B cell (primary cell): ENCODE results near the gene SH3BGRL3. TPM values are rescaled to one million over a fixed set of nuclear protein-coding genes. Genes with fewer than 3 reads are reported as not detected.

Source experiments
- ATAC-seq: fragments of 200-7000 bp; cut with Tn5 transposase; one replicate; pipeline ENCODE4 v1.10.0; 2021; ENCODE audit warnings: low read depth, mild to moderate bottlenecking, moderate number of reproducible peaks, moderate library complexity
- CTCF ChIA-PET: fragments of 350-600 bp; sonication (Branson Sonifier 250); formaldehyde crosslinking; loops from one replicate; lab custom pipeline; 2021; ENCODE audit warnings: antibody characterized with exemption, inconsistent platforms; lab: Charles Lee
- POLR2A ChIA-PET: fragments of 350-600 bp; sonication (Branson Sonifier 250); formaldehyde crosslinking; loops from one replicate; lab custom pipeline; 2021; ENCODE audit warnings: antibody characterized with exemption; lab: Charles Lee
- DNase-seq: peaks from one replicate; pipeline ENCODE4 v3.0.0; 2013
- H2AFZ ChIP-seq: 2 replicates; pipeline ENCODE4 v1.6.1; 2012; ENCODE audit warnings: mild to moderate bottlenecking, low read depth, low read length; ENCODE audit not compliant: insufficient read depth, poor library complexity, severe bottlenecking
- H3K27ac ChIP-seq, 2 donors: 1 replicate in 1 of 2; 2 replicates in 1 of 2; pipeline ENCODE4 v1.5.1; 2012 to 2013; ENCODE audit warnings: low read length in 2 of 2, mild to moderate bottlenecking in 2 of 2, moderate library complexity in 1 of 2
- H3K27me3 ChIP-seq, 4 experiments: fragments of 200-600 bp in 1 of 4; sonication (generic) in 1 of 4; replicated peaks in 1 of 4; 1 replicate in 2 of 4; 2 replicates in 2 of 4; pipeline versions ENCODE4 v1.6.1 to v1.7.0; 2013 to 2016; ENCODE audit warnings: low read length in 3 of 4, mild to moderate bottlenecking in 2 of 4, mixed read lengths in 1 of 4, moderate library complexity in 1 of 4; ENCODE audit not compliant: insufficient read depth in 4 of 4, control insufficient read depth in 3 of 4; ENCODE audit errors: control extremely low read depth in 1 of 4
- H3K36me3 ChIP-seq, 2 experiments: replicated peaks in 1 of 2; 1 replicate in 1 of 2; 2 replicates in 1 of 2; pipeline versions ENCODE4 v1.6.1 to v1.7.1; 2013; ENCODE audit warnings: low read length in 1 of 2; ENCODE audit not compliant: insufficient read depth in 2 of 2, control insufficient read depth in 1 of 2; ENCODE audit errors: control extremely low read depth in 1 of 2, extremely low read depth in 1 of 2
- H3K4me1 ChIP-seq, 2 donors: fragments of 200-600 bp in 1 of 2; sonication (generic) in 1 of 2; 1 replicate in 1 of 2; 2 replicates in 1 of 2; pipeline versions ENCODE4 v1.5.1 to v1.6.1; 2013 to 2017; ENCODE audit warnings: low read length in 2 of 2; ENCODE audit not compliant: control insufficient read depth in 2 of 2, insufficient read depth in 2 of 2
- H3K4me2 ChIP-seq: replicated peaks from 2 replicates; pipeline ENCODE3; 2012; ENCODE audit warnings: mild to moderate bottlenecking, low read depth, low read length; ENCODE audit not compliant: poor library complexity, severe bottlenecking
- H3K4me3 ChIP-seq, 5 experiments: fragments of 200-600 bp in 1 of 5; sonication (generic) in 1 of 5; 1 replicate in 3 of 5; 2 replicates in 2 of 5; pipeline versions ENCODE4 v1.5.1 to v1.7.0; 2011 to 2016; ENCODE audit warnings: low read length in 4 of 5, mild to moderate bottlenecking in 4 of 5, low read depth in 2 of 5, control low read depth in 1 of 5, moderate library complexity in 1 of 5; ENCODE audit not compliant: insufficient read depth in 1 of 5; ENCODE audit errors: control extremely low read depth in 1 of 5, extremely low read depth in 1 of 5
- H3K79me2 ChIP-seq: fragments of 200-600 bp; sonication (generic); one replicate; pipeline ENCODE4 v1.6.0; 2016; ENCODE audit warnings: low read length; ENCODE audit not compliant: control insufficient read depth, insufficient read depth
- H3K9ac ChIP-seq: fragments of 200-600 bp; sonication (generic); 2 replicates; pipeline ENCODE4 v1.6.1; 2017; ENCODE audit warnings: mild to moderate bottlenecking, low read length, moderate library complexity
- H3K9me3 ChIP-seq, 3 donors: one replicate each; pipeline versions ENCODE4 v1.6.1 to v1.7.1; 2013; ENCODE audit warnings: low read length in 2 of 3; ENCODE audit not compliant: control insufficient read depth in 2 of 3, insufficient read depth in 1 of 3; ENCODE audit errors: control extremely low read depth in 1 of 3
- H4K20me1 ChIP-seq: 2 replicates; pipeline ENCODE4 v1.6.0; 2012; ENCODE audit warnings: mild to moderate bottlenecking, low read length; ENCODE audit not compliant: insufficient read depth, control insufficient read depth, poor library complexity, severe bottlenecking
- H3K27ac Mint-ChIP-seq: one replicate; pipeline ENCODE4 v1.8.0; 2021; ENCODE audit warnings: mixed read lengths
- H3K27me3 Mint-ChIP-seq: one replicate; pipeline ENCODE4 v1.8.0; 2021; ENCODE audit warnings: mixed read lengths
- H3K4me1 Mint-ChIP-seq: one replicate; pipeline ENCODE4 v1.8.0; 2021; ENCODE audit warnings: mixed read lengths
- H3K4me3 Mint-ChIP-seq: one replicate; pipeline ENCODE4 v1.8.0; 2021; ENCODE audit warnings: mixed read lengths
- H3K9me3 Mint-ChIP-seq: one replicate; pipeline ENCODE4 v1.8.0; 2022; ENCODE audit warnings: mixed read lengths; ENCODE audit not compliant: insufficient read depth
- CTCF ChIP-seq: fragments of 200-600 bp; IDR thresholded peaks from one replicate; pipeline ENCODE4 v1.8.0; 2022; ENCODE audit warnings: antibody characterized with exemption, mild to moderate bottlenecking
- EZH2 ChIP-seq: IDR thresholded peaks from 2 replicates; pipeline ENCODE4 v1.6.1; 2012; ENCODE audit warnings: borderline replicate concordance, low read depth, mild to moderate bottlenecking, moderate library complexity, low read length; ENCODE audit not compliant: insufficient read depth, poor library complexity, severe bottlenecking
- WGBS: methylation state at CpG from one replicate; pipeline ENCODE4 v1.1.5; 2013; ENCODE audit warnings: missing lambda C conversion rate; ENCODE audit not compliant: insufficient coverage; 5-methylcytosine and 5-hydroxymethylcytosine counted together
- intact Hi-C: fragments of 100-400 bp; cut with micrococcal nuclease; formaldehyde crosslinking; loops from one replicate; pipeline ENCODE4 v1.10.0; 2022
- polyA plus RNA-seq: library from polyadenylated mRNA; depleted of rRNA; stranded (reverse); fragments of >200 nt; gene quantifications from 2 replicates; pipeline ENCODE4 v1.2.3, GENCODE V29; 2012
- total RNA-seq, 2 donors: library from RNA; stranded (reverse); fragments of 120-200 nt in 1 of 2; gene quantifications; 1 replicate in 1 of 2; 2 replicates in 1 of 2; pipeline versions ENCODE4 v1.2.3 to v1.2.4, GENCODE V29; 2013 to 2022

The SH3BGRL3 gene
- total and polyA plus RNA-seq, 2 donors (not counting 1 experiment from before 2014, with no cell fraction given): 150 to 232 TPM

DNA sequence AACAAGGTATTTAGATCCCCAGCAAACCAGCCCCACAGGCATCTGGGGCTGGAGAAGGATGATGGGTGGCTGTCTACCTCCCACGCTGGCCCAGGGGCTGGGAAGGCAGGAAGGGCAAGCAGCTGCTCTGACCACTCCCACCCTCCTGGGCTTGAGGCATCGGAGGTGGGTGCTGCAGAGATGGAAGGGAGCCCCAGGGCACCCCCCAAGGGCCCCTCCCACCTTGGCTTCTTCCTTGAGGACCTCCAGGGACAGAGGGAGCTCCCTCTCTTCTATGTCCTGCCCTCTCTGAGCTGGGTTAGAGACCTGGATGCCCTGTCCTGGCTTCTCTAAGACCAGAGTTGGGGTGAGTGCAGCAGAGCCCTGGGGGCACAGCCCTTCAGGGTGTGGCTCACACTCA lies 41.0 kb downstream of the SH3BGRL3 start:
- Mint-ChIP-seq H3K4me1 (peaks cover 63% of the 10 kb centered on the region), H3K4me3 (peak overlapping the region; percentile 89), H3K27me3 (no peaks in the 10 kb centered on the region), H3K9me3 (no peaks in the 10 kb centered on the region), H3K27ac (peak overlapping the region; percentile 99)
- Histone ChIP-seq H3K4me2 (peak overlapping the region; percentile 73), H3K27ac (peak overlapping the region; percentile 2 to 86), H3K4me1 (peaks cover 49% of the 10 kb centered on the region in 2 donors), H3K79me2 (peaks cover 61% of the 10 kb centered on the region), H3K36me3 (peaks cover 0 to 59% of the 10 kb centered on the region in 2 experiments), H3K9me3 (no peaks in the 10 kb centered on the region), H4K20me1 (peaks cover 67% of the 10 kb centered on the region), H3K4me3 (peak overlapping the region; percentile 8 to 95 (median 93)), H2AFZ (no peak overlapping the region), H3K27me3 (no peaks in the 10 kb centered on the region), H3K9ac (peak overlapping the region; percentile 85)
- ATAC-seq (peak; percentile 3), DNase-seq (no peak)
- TF ChIP-seq EZH2 (no peak), CTCF (no peak)
- intact Hi-C loops: loop anchor here (1.0 kb wide), 8 partner anchors 15 to 216 kb away; partner anchors contain the start of genes CEP85 and ZNF593
- ChIA-PET CTCF (interaction anchor here (1.0 to 30.0 kb wide), 18 partner anchors 10 to 218 kb away, joined by 3 to 1400 read pairs (median 7); partner anchors contain the start of genes CEP85, SH3BGRL3, UBXN11 and ZNF593), POLR2A (interaction anchor here (0.6 to 15.2 kb wide), 5 partner anchors 9 to 545 kb away, joined by 4 to 1239 read pairs (median 6); partner anchors contain the start of genes HMGN2 and SH3BGRL3)
- WGBS: 0% methylated on average over 1 of the region's 2 CpGs
